ENCODE measurements around the gene C16orf74.

DNA sequence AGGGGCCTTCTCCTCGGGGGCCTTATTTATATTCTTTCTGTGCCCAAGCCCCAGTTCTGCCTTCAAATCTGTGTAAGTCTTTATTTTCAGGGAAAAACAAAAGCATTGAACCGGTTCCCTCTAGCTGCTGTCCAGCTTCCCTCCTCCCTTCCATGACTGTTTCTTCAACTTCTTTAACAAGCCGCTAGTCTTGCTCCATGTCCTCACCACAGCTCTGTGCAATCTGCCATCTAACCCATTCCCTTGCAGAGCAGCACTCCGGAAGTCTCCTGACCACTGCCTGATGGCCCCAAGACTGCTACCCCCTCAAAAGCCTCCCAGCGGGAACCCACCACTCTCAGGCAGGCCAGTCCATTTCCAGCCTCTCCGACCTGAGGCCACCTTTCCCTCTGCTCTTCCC lies 31.6 kb upstream of the C16orf74 start:
- TF ChIP-seq, protein P1, sequence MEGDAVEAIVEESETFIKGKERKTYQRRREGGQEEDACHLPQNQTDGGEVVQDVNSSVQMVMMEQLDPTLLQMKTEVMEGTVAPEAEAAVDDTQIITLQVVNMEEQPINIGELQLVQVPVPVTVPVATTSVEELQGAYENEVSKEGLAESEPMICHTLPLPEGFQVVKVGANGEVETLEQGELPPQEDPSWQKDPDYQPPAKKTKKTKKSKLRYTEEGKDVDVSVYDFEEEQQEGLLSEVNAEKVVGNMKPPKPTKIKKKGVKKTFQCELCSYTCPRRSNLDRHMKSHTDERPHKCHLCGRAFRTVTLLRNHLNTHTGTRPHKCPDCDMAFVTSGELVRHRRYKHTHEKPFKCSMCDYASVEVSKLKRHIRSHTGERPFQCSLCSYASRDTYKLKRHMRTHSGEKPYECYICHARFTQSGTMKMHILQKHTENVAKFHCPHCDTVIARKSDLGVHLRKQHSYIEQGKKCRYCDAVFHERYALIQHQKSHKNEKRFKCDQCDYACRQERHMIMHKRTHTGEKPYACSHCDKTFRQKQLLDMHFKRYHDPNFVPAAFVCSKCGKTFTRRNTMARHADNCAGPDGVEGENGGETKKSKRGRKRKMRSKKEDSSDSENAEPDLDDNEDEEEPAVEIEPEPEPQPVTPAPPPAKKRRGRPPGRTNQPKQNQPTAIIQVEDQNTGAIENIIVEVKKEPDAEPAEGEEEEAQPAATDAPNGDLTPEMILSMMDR (IDR thresholded peaks at IDR 0.05) = no peak
- TF ChIP-seq POLR2A (IDR thresholded peaks at IDR 0.05) = no peak
